Measurements from ENCODE around the gene PPP1R12C. TPM values are rescaled to one million over a fixed set of nuclear protein-coding genes. Genes with fewer than 3 reads are reported as not detected.

Gene PPP1R12C
- total RNA-seq, 2 experiments from 2014 or later: 55.4 to 55.8 TPM

GRCh38 chr19:55086730-55087541 is 30.5 kb downstream of the PPP1R12C start:
- H3K27me3 Mint-ChIP-seq: peaks cover 52% of the 10 kb centered on the region
- H3K4me1 Mint-ChIP-seq (ENCODE audit: low read depth): peaks cover 19% of the 10 kb centered on the region
- intact Hi-C loops (cut with micrococcal nuclease): no loop called here
- H3K36me3 Mint-ChIP-seq (ENCODE audit: low read depth): peaks cover 18% of the 10 kb centered on the region
- H3K9me3 Mint-ChIP-seq: no peaks in the 10 kb centered on the region
- ChIA-PET POLR2A (interaction anchor here (1.4 kb wide), 1 partner anchor 30 kb away, joined by 4 read pairs; the partner anchor contains the start of gene PPP1R12C), CTCF (interaction anchor here (1.5 to 3.6 kb wide), 4 partner anchors 28 to 417 kb away, joined by 3 to 19 read pairs (median 10); no protein-coding TSS in a partner anchor)
- DNase-seq: peak; percentile 75
- no peak for TF ChIP-seq CTCF (IDR thresholded peaks at IDR 0.05)
- ATAC-seq: peak; percentile 64
- peak overlapping the region; percentile 4 for H3K4me3 Mint-ChIP-seq
- no peak overlapping the region for H3K27ac Mint-ChIP-seq

GRCh38 chr19:55085923-55086715 is 31.3 kb downstream of the PPP1R12C start:
- DNase-seq (no peak), ATAC-seq (no peak)
- CTCF ChIA-PET: interaction anchor here (2.0 to 3.6 kb wide), 2 partner anchors 29 to 74 kb away, joined by 6 to 19 read pairs; no protein-coding TSS in a partner anchor
- Mint-ChIP-seq H3K36me3 (ENCODE audit: low read depth) (peaks cover 18% of the 10 kb centered on the region), H3K27ac (no peak overlapping the region), H3K4me1 (ENCODE audit: low read depth) (peaks cover 22% of the 10 kb centered on the region), H3K9me3 (no peaks in the 10 kb centered on the region), H3K4me3 (no peak overlapping the region), H3K27me3 (peaks cover 55% of the 10 kb centered on the region)
- POLR2A ChIA-PET: no interaction called here
- TF ChIP-seq CTCF (IDR thresholded peaks at IDR 0.05): no peak
- intact Hi-C loops (cut with micrococcal nuclease): no loop called here

- Mint-ChIP-seq H3K27me3 (peaks cover 68% of the 10 kb centered on the region), H3K4me1 (ENCODE audit: low read depth) (peaks cover 33% of the 10 kb centered on the region), H3K9me3 (no peaks in the 10 kb centered on the region), H3K4me3 (no peak overlapping the region), H3K36me3 (ENCODE audit: low read depth) (peaks cover 7% of the 10 kb centered on the region), H3K27ac (no peak overlapping the region)
- ATAC-seq (no peak), DNase-seq (no peak)
- TF ChIP-seq CTCF (IDR thresholded peaks at IDR 0.05): no peak
- ChIA-PET CTCF (interaction anchor here (3.6 kb wide), 1 partner anchor 76 kb away, joined by 19 read pairs; no protein-coding TSS in a partner anchor), POLR2A (interaction anchor here (1.0 to 1.2 kb wide), 3 partner anchors 32 to 175 kb away, joined by 3 to 4 read pairs (median 3); partner anchors contain the start of gene PPP6R1)
- intact Hi-C loops (cut with micrococcal nuclease): no loop called here
Measured at GRCh38 chr19:55084416-55084815, 33.0 kb downstream of the PPP1R12C start.

GRCh38 chr19:55083004-55083850 is 34.2 kb downstream of the PPP1R12C start:
- Mint-ChIP-seq H3K27ac (no peak overlapping the region), H3K4me1 (ENCODE audit: low read depth) (peaks cover 29% of the 10 kb centered on the region)
- DNase-seq: no peak

More at GRCh38 chr19:55083004-55083850, 34.2 kb downstream of the PPP1R12C start:
- intact Hi-C loops (cut with micrococcal nuclease): no loop called here
- Mint-ChIP-seq H3K4me3 (no peak overlapping the region), H3K9me3 (no peaks in the 10 kb centered on the region), H3K27me3 (peaks cover 65% of the 10 kb centered on the region), H3K36me3 (ENCODE audit: low read depth) (peaks cover 2% of the 10 kb centered on the region)
- TF ChIP-seq CTCF (IDR thresholded peaks at IDR 0.05): no peak
- ChIA-PET CTCF (no interaction called here), POLR2A (interaction anchor here (0.6 to 0.7 kb wide), 2 partner anchors 38 to 566 kb away, joined by 3 read pairs; no protein-coding TSS in a partner anchor)
- ATAC-seq: no peak
